ENCODE measurements around the gene NDUFB4.
A peak's percentile ranks its signal among the peaks of the same experiment; 100 is the strongest.
"Not testable (repeated sequence)": the region's sequence is repeated elsewhere in the genome, so short reads cannot be mapped to it uniquely, and the experiment has no call there.

NDUFB4 gene

DNA sequence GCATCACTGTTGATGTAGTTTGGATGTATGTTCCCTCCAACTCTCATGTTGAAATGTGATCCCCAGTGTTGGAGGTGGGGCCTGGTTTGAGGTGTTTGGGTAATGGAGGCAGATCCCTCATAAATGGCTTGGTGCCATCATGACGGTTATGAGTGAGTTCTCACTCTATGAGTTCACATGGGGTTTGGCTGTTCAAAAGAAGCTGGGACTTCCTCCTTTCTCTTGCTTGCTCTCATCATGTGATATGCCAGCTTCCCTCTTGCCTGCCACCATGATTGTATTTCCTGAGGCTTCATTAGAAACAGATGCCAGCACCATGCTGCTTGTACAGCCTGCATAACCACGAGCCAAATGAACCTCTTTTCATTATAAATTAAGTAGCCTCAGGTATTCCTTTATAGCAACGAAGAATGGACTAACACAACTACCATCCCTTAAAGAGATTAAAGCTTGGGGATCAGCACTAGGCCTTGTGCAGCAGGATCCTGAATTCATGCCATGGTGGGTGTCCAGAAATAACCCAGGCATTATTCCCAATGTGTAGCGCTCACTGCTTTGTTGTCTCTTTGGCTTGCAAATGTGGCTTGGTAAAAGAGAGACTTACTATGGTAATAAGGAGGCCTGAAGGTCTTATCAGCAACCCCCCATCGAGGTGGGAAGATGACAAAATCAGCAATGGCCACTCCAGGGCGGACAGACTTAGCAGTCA is 41.9 kb downstream of the NDUFB4 start:
- peak in 1 of 14 donors; percentile 78 for DNase-seq

DNA sequence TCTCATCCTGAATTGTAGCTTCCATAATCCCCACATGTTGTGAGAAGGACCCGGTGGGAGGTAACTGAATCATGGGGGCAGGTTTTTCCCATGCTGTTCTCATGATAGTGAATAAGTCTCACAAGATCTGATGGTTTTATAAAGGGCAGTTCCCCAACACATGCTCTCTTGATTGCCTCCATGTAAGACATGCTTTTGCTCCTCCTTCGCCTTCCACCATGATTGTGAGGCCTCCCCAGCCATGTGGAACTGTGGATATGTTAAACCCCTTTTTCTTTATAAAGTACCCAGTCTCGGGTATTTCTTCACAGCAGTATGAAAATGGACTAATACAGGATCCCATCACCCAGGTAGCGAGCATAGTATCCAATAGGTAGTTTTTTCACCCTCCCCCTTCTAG is 42.7 kb downstream of the NDUFB4 start:
- DNase-seq = not testable (repeated sequence)

- peak in 1 of 14 donors; percentile 73 for DNase-seq
Measured at GRCh38 chr3:120640231-120640630, 44.1 kb downstream of the NDUFB4 start.

- DNase-seq = peak in 2 of 14 donors; percentile 11 to 94
Measured at GRCh38 chr3:120641696-120642246, 45.6 kb downstream of the NDUFB4 start.

DNA sequence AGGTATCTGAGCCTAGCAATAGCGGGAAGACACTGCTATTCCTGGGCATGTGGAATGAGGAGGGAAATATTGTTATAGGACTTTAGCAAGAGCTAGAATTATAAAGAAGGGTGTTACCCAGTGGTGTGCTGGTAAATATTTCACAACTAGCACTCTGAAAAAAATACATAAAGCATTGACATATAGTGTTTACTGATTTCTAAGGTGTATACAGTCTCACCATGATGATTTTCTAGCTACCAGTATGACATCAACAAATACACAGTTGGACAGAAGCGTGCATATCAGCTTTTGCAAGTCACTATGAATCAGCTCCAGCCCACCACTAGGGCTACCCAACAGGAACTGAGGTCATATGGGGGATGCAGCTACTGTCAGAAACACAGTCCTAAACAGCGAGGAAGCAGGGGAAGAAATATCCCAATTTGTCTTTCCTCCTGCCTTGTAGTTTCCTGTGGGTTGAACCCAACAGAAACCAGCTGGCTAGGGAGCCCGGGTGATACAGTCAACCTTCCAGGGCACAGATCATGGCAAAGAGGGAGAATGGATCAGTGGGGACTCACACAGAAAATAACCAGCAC is 46.3 kb downstream of the NDUFB4 start:
- DNase-seq = no peak

DNA sequence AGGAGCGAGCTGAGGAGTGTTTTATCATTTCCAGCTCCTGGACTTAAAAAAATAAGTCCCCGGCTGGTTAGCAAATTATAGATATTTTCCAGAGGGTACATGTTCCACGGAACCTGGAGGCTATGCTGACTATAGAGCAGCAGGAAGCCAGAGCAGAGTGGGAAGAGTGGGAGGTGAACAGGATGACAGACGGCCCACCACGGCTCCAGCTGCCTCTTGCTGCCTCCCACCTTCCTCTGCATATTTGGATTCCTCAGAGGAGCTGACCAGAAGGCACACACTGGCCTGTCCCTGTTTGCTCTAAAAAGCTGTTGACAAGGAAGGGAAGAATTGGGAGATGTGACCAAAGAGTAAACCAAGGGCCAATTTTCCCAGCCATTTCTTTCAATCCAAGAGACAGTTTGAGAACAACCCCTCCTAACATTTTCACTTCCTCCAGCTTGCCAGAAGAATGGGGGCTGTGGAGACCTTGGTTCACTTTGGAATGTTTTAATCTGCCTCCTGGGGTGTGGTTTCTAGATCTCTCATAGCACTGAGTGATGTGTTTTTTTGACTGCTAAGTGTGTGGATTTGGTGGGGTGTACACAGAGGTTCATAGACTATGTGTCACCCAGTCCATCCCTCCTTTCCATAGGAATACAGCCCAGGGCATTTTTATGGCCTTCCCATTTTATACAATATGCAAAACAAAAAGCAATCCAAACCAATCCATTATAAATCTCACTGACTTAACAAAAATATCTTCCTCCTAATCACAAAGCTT is 49.1 kb downstream of the NDUFB4 start:
- peak in 2 of 14 donors; percentile 7 to 89 for DNase-seq

- no peak for DNase-seq
Measured at GRCh38 chr3:120646771-120647432, 50.8 kb downstream of the NDUFB4 start.

- DNase-seq = no peak
Measured at GRCh38 chr3:120648290-120648689, 52.2 kb downstream of the NDUFB4 start.

DNA sequence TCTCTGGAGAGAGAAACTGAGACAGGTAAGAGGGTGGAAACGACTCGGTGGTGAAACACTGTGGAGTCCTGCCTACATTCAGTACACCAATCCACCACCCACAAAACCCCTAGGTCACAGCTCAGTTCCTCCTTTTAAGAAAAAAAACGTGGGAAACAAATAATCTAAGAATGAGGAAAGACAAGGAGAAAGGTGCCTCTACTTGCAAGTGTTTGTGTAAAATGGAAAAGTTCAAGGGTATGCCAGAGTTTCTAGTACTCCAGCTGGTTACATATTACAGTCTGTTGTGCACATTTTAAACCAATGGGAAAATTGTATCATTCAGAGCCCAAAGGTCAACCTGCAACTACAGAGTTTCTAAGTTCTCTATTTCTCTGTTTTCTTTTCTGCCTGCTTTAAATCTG is 53.7 kb downstream of the NDUFB4 start:
- DNase-seq = no peak

- no peak for DNase-seq
Measured at GRCh38 chr3:120650311-120650710, 54.2 kb downstream of the NDUFB4 start.
